CD4-positive, alpha-beta T cell treated with Interleukin-1 beta for 1 hour (primary cell): ENCODE results near the gene IL1RAPL2.
"Not testable (repeated sequence)": the region's sequence is repeated elsewhere in the genome, so short reads cannot be mapped to it uniquely, and the experiment has no call there.

ENCODE experiments used
- DNase-seq, 2 donors: peaks; one replicate each; pipeline ENCODE4 v3.0.0-alpha.2; 2020 to 2022

The IL1RAPL2 gene

DNA sequence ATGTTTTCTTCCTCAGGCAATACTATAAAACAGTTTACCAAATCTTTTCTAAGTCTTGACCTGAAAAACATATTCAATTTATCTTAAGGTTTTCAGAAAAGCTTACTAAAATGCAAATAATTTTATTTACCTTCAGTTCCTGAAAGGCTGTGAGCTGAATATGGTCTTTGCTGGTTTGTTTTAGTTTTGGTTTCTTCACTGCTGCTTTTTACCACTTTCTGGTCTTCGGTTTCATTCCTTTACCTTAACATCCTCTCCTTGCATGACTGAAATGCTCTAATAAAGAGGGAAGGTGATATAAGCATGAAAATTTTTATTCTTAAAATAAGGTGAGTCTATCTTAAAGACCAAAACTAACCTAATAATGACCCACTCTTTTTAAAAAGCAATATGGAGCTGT is 1159.2 kb downstream of the IL1RAPL2 start:
- no peak for DNase-seq

DNA sequence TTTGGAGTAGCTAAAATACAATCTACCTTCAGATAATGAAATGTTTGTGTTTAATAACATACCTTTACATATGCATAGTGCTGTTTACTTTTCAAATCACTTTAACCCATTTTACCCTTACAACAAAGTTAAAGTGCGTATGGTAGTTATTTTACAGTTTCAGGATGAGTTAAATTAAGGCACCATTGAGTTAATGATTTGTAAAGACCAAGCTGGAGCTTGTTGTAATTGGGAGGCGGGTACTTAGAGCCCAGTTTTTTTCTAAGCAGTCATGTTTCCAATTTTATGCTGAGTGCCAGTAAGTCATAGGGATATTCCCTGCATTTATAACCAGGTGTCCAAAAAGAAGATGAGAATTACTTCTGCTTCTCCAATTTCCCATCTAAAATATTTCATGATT is 1172.2 kb downstream of the IL1RAPL2 start:
- DNase-seq = no peak

DNA sequence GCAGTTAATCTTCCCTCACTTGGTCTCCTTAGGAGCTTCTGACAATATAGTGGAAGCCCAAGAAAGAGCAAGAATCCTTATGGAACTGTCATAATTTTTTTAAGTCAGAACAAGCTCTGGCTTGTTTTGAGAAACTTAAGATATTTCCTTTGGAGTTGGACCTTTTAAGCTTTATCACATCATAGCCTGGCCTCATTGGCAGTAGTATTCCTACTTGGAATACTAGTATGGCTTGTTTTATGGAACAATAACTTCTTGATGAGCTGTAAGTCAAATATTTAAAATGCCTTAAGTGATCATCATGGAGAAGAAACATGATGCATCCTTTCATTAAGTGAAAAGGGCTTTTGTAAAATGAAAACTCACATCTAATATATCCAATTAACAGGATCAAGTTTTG is 1178.3 kb downstream of the IL1RAPL2 start:
- no peak for DNase-seq

DNA sequence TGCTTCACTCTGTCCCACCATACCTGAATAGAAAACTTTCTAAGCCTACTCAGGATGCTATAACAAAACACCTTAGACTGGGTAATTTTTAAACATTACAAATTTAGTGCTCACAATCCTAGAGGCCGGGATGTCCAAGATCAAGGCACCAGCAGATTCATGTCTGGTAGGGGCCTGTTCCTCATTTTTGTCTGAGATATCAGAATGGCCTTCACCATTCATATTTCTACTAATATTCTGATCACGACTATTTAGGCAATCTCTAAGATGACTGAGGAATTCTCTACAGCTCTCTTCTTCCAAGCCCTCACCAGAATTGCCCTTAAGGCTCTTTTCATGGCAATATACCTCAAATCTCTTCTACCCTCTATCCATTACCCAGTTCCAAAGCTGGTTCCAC is 1178.9 kb downstream of the IL1RAPL2 start:
- DNase-seq = no peak

DNA sequence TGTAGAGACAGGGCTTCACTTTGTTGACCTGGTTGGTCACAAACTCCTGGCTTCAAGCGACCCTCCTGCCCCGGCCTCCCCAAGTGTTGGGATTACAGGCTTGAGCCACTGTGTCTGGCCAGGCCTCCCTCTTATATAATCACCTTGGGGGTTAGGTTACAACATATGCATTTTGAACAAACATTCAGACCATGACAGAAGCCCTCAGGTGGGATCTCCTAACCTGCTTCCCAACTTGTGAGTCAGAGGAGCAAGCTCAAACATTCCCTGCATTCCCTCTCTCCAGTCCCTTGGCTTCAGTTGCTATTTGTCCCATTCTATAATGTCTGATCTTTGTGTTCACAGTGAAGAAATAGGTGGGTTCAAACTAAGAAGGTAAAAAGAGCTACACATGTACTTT is 1179.9 kb downstream of the IL1RAPL2 start:
- no peak for DNase-seq

DNA sequence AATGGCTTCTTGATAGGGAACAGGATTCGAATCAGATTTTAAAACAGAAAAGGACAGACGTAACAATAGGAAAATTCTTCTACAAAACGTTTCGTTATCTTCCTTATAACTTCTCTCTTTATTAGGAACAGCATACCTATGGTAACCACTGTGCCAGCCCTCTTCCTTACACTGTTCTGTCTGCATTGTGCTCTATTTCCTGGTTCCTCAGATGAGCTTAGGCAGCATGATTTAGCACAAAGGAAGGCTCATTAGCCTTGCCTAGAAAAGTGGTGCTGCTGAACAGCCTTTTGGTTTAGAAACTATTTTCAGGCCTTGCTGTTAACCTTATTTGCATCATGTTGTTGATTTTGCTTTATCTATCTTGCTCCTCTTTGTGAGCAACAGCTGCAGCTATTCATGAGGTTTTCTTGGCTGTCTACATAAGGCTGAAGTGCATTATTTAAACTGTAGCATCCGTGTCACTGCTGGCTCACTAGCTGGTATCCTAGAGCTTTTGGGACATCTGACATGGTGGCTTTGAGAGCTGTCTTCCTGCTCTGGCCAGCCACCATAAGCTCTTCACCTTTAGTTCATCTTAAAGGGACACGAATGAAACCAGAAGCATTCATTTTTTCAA is 1186.4 kb downstream of the IL1RAPL2 start:
- DNase-seq = no peak

DNA sequence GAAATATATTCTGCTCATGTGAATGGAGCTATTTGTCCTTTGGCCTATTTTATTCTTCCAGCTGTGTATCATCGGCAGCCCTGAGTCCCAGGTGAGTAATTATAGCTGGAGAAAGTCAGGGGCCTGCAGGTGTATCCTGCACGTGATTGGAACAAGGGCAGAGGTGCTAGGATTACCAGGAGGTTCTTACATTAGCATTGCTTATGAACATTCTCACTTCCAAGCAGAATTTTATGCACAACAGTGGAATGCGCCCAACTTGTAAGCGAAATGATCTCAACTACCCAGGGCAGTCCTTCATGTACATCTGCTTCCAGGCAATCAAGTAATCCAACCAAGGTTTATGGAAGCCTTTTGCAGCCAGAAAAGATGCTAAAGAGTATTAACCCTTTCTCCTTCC is 1187.4 kb downstream of the IL1RAPL2 start:
- DNase-seq = no peak

DNA sequence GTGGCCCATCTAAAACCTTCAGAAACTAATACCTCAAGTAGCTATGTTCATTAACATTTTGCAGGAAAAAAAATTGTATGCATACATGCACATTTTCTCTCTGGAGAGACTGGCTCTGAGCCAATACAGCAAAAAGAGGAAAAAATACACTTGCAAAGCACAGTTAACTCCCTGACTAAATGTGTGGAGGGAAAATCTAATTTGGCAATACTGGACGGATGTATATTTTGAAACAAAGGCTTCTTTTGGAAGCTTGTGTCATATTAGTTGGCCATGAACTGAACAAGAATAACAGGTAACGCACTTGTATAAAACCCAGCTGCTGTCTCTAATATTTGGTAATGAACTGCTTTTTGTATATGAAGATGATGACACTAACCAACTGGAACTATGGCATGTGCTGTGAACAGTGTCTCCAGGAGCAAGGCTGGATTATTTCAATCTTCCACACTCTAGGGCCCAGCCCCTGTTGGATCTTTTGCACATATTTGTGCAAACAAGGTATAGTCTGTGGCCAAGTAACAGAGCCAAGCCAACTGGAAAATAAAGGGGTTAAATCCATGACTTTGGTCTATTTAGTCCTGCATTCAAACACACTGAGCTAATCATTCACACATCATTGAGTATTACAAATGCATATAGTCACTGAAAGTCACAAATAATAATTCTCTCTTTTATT is 1188.4 kb downstream of the IL1RAPL2 start:
- no peak for DNase-seq

DNA sequence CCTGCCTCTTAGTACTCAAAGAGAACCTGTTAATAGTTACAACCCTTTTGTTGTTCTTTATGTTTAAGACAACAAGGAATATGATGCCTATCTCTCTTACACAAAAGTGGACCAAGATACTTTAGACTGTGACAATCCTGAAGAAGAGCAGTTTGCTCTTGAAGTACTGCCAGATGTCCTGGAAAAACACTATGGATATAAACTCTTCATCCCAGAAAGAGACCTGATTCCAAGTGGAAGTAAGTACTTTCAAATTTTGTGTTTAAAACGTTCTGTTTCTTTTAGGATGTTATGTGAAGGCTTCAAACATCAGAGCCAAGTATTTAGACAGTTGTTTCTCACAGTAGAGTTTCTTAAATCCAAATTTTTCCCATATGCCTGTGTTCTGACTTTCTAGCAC is 1189.1 kb downstream of the IL1RAPL2 start:
- no peak for DNase-seq

DNA sequence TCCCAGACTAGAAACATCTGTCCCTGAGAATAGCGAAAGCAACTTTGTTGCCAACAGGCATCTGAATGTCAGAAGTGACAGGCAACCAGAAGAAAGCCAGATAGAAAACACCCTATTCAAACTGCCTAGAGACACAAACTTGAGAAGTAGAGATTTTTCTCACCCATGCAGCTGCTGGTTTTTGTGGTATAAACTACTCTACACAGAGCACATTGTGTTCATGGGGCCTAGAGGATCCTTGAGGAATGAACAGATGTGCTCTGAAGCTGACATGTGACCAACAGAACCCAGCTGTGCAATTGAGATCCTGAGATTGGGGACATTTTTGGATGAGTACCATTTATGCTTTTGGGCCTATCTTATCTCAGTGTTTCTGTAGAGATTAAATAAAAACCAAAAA is 1192.8 kb downstream of the IL1RAPL2 start:
- no peak for DNase-seq

DNA sequence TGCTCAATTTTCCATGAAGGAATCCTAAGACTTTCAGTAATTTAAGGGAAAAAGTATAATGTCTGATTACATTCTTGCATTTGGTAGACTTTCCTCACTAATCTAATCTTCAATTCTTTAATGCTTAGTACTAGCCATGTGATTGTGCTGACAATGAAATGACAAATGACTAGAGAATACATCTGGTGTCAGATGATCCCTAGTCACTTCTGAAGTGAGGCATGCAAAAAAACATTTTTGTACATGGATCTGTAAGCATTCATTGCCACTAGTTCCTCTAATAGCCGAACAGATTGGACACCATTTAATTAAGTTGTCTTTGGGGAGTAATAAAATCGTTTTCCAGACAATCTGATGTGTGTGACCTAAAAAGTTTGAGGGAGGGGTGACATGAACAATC is 1193.6 kb downstream of the IL1RAPL2 start:
- DNase-seq = no peak

DNA sequence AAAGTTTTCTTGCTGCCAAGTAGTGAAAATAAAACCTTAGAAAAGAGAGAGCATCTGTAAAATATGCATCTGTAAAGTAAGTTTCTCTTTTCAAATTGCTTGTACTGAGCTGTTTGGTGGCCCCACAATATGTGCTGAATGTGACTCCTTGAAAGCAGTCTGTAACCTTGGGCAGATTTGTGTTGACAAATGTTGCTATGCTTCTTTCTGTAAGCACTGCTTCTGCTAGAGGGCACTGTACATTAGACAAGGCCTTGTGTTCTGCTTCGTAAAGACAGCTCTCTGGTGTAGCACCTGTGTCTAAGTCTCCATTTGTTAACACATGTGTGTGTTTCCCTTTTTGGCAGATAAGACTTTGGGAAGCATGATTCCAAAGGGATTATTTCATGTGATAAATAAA is 1199.7 kb downstream of the IL1RAPL2 start:
- DNase-seq = no peak

DNA sequence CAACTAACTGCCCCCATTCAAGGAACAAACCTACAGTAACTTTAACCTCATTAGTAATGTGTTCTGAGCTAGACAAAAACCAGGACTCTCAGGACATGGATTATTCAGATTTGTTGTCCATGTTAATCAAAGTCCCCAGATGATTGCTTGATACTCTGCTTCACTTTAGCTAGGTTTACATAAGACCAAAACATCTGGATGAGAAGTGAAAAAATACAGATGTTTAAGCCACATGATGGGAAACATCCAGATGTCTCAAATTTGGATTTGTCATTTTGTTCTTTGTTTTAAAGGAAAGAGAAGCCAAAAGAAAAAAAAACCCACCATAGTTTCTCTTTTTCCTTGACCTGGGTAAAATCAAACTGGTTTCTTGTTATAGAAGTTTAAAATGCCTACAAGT is 1207.8 kb downstream of the IL1RAPL2 start:
- no peak for DNase-seq

DNA sequence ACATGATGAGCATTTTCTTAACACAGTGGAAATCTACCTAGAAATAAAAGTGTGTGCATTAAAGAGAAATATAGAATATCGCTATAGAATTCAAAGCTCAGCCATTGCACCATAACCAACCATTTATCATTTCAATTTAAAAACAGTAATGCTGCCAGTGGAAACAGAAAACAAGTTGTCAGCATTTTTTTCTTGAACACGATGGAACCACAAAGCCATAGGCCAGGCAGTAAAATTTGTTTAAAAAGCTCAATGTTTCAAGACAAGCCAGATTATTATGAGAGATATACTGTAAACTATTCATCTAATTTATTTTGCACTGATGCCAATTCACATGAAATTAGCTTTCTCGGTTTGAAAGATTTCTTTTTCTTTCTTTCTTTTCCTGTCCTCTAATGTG is 1209.7 kb downstream of the IL1RAPL2 start:
- DNase-seq = no peak

DNA sequence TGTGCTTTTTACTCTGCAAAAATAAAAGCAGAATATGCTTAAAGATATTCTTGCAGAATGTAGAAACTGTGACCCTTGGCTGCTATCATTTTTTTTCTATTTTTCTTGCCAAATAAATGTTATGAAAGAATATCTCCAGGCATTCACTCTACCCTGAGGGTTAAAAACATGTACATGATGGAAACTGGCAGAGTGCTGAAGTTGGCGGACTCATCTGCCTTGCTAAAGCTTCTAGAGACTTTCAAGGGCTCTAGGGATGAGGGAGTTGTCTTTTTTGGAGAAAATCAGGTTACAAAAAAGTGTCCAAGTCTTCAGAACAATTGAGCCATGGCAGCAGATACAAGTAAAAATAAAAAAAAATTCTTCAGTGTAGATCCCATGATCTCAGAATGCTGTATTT is 1215.8 kb downstream of the IL1RAPL2 start:
- DNase-seq = no peak

DNA sequence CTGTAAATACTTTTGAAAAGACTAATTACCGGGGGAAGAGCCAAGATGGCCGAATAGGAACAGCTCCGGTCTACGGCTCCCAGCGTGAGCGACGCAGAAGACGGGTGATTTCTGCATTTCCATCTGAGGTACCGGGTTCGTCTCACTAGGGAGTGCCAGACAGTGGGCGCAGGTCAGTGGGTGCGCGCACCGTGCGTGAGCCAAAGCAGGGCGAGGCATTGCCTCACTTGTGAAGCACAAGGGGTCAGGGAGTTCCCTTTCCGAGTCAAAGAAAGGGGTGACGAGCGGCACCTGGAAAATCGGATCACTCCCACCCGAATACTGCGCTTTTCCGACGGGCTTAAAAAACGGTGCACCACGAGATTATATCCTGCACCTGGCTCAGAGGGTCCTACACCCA is 1230.9 kb downstream of the IL1RAPL2 start:
- DNase-seq = not testable (repeated sequence)

DNA sequence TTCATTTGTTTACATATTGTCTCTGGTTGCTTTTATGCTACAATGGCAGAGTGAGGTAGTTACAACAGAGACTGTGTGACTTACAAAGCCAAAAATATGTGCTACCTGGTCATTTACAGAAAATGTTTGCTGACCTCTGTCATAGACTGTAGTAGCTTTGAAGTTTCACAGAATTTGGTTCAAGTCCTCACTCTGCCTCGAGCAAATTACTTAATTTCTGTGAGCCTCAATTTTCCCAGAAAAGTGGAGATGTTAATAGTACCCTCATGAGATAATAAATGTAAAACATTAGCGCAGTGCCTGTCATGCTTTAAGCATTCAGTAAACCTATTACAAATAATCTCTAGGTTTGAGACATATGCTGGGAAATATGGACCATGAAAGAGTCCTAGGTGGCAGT is 1237.9 kb downstream of the IL1RAPL2 start:
- no peak for DNase-seq

DNA sequence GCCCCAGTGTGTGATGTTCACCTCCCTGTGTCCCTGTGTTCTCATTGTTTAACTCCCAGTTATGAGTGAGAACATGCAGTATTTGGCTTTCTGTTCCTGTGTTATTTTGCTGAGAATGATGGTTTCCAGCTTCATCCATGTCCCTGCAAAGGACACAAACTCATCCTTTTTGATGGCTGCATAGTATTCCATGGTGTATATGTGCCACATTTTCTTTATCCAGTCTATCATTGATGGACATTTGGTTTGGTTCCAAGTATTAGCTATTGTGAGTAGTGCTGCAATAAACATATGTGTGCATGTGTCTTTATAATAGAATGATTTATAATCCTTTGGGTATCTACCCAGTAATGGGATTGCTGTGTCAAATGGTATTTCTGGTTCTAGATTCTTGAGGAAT is 1239.7 kb downstream of the IL1RAPL2 start:
- not testable (repeated sequence) for DNase-seq

DNA sequence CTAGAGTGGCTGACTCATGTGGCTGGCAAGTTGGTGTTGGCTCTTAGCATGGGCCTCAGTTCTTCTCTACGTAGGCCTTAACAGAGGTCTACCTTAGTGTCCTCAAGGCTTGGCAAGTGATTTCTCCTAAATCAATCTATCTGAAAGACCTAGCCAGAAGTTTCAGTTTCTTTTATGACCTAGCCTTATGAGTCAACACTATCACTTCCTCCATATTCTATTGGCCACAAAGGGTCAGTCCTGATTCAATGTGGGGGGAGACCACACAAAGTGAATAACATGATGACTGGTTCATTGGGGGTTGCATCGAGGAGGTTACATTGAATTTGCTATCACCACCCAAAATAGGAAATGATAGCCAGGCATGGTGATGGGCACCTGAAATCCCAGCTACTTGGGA is 1250.5 kb downstream of the IL1RAPL2 start:
- no peak for DNase-seq
